Stimulated activated CD8-positive, alpha-beta memory T cell treated with anti-CD3 and anti-CD28 coated beads, Interleukin-15, amount 100 ng/mL, for 1 hour (primary cell): ENCODE results near the gene PER3.

Experiments used
- DNase-seq: peaks from one replicate; pipeline ENCODE4 v3.0.0-alpha.2; 2020; ENCODE audit warnings: low read depth

The PER3 gene

GRCh38 chr1:7838714-7839113 is 54.6 kb downstream of the PER3 start:
- no peak for DNase-seq

GRCh38 chr1:7839526-7839925 is 55.4 kb downstream of the PER3 start:
- no peak for DNase-seq

GRCh38 chr1:7842517-7842916 is 58.4 kb downstream of the PER3 start:
- no peak for DNase-seq

GRCh38 chr1:7845761-7846160 is 61.7 kb downstream of the PER3 start:
- DNase-seq, result no peak

- no peak for DNase-seq
Observed at GRCh38 chr1:7846656-7847055, 62.6 kb downstream of the PER3 start.

- no peak for DNase-seq
Observed at GRCh38 chr1:7847599-7847998, 63.5 kb downstream of the PER3 start.

GRCh38 chr1:7850786-7851185 is 66.7 kb downstream of the PER3 start:
- DNase-seq, result no peak

- no peak for DNase-seq
Observed at GRCh38 chr1:7852804-7853683, 69.0 kb downstream of the PER3 start, which contains the start of gene UTS2. TSS of gene UTS2 (minus strand) at chr1:7853065. CDS start at chr1:7853003, 62 bp downstream.

- no peak for DNase-seq
Observed at GRCh38 chr1:7853684-7854026, 69.6 kb downstream of the PER3 start.

GRCh38 chr1:7856345-7856744 is 72.3 kb downstream of the PER3 start:
- DNase-seq, result no peak

GRCh38 chr1:7857000-7857399 is 72.9 kb downstream of the PER3 start:
- no peak for DNase-seq

- DNase-seq, result no peak
Observed at GRCh38 chr1:7857985-7858384, 73.9 kb downstream of the PER3 start.

- DNase-seq, result no peak
Observed at GRCh38 chr1:7859406-7859805, 75.3 kb downstream of the PER3 start.

- no peak for DNase-seq
Observed at GRCh38 chr1:7860130-7860529, 76.0 kb downstream of the PER3 start.

GRCh38 chr1:7861452-7861851 is 77.4 kb downstream of the PER3 start:
- DNase-seq, result no peak

GRCh38 chr1:7862211-7863060 is 78.3 kb downstream of the PER3 start:
- DNase-seq, result no peak

GRCh38 chr1:7863756-7864328 is 79.8 kb downstream of the PER3 start:
- no peak for DNase-seq

- DNase-seq, result no peak
Observed at GRCh38 chr1:7865978-7866377, 81.9 kb downstream of the PER3 start.

GRCh38 chr1:7868070-7868780 is 84.1 kb downstream of the PER3 start:
- no peak for DNase-seq

GRCh38 chr1:7869136-7869920 is 85.2 kb downstream of the PER3 start:
- no peak for DNase-seq

- no peak for DNase-seq
Observed at GRCh38 chr1:7871136-7871535, 87.0 kb downstream of the PER3 start.
